Measurements from ENCODE around the gene EFNA1.

GRCh38 chr1:155081472-155082300, 46.0 kb upstream of the EFNA1 start:
- TF ChIP-seq, protein P1, sequence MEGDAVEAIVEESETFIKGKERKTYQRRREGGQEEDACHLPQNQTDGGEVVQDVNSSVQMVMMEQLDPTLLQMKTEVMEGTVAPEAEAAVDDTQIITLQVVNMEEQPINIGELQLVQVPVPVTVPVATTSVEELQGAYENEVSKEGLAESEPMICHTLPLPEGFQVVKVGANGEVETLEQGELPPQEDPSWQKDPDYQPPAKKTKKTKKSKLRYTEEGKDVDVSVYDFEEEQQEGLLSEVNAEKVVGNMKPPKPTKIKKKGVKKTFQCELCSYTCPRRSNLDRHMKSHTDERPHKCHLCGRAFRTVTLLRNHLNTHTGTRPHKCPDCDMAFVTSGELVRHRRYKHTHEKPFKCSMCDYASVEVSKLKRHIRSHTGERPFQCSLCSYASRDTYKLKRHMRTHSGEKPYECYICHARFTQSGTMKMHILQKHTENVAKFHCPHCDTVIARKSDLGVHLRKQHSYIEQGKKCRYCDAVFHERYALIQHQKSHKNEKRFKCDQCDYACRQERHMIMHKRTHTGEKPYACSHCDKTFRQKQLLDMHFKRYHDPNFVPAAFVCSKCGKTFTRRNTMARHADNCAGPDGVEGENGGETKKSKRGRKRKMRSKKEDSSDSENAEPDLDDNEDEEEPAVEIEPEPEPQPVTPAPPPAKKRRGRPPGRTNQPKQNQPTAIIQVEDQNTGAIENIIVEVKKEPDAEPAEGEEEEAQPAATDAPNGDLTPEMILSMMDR (IDR thresholded peaks at IDR 0.05): no peak
- TF ChIP-seq POLR2A (IDR thresholded peaks at IDR 0.05): no peak

Data from right lobe of liver (tissue), 4 donors.